SK-N-MC (cell line): ENCODE results near the gene NDUFA6.

ENCODE experiments used
- EZH2 ChIP-seq: fragments of 200-600 bp; sonication (generic); IDR thresholded peaks from one replicate; pipeline ENCODE4 v1.6.1; 2017; ENCODE audit warnings: antibody characterized with exemption
- FOXP2 ChIP-seq: optimal IDR thresholded peaks from 2 replicates; pipeline ENCODE3; 2011; ENCODE audit warnings: mild to moderate bottlenecking, moderate library complexity; ENCODE audit not compliant: insufficient read depth; ENCODE audit errors: extremely low read length, control extremely low read depth
- POLR2AphosphoS5 ChIP-seq: IDR thresholded peaks from 2 replicates; pipeline ENCODE4 v1.6.1; 2012; ENCODE audit warnings: mild to moderate bottlenecking, low read depth, low read length, borderline replicate concordance

DNA sequence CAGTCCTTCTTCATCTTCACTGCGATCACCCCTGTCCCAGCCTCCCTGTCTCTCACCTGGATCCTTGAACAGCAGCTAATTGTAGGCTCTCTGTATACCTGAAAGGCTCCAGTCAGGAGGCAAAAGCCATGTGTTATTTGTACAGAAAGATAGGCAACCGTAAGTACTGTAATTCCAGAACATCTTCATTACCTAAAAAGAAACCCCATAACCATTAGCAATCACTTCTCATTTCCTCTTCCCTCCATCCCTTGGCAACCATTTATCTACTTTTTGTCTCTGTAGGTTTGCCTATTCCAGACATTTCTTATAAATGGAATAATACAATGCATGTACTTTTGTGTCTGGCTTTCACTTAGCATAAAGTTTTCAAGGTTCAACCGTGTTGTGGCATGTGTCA, 37.8 kb downstream of the NDUFA6 start:
- TF ChIP-seq POLR2AphosphoS5 = no peak
- no peak for TF ChIP-seq EZH2
- TF ChIP-seq FOXP2 = no peak
